GM12878 (cell line): ENCODE results near the gene PAPSS2. TPM values are rescaled to one million over a fixed set of nuclear protein-coding genes. Genes with fewer than 3 reads are reported as not detected.

Source experiments
- ATAC-seq: fragments of 200-7000 bp; cut with Tn5 transposase; 3 replicates; pipeline ENCODE4 v1.9.1; 2020; ENCODE audit warnings: mild to moderate bottlenecking, moderate library complexity
- BruUV-seq: library from RNA; stranded (reverse); fragments of 400-500 nt; replicated peaks from 2 replicates; lab custom pipeline; 2021; lab: Mats Ljungman, UMichigan
- CTCF ChIA-PET: fragments of 300-600 bp; sonication (Branson Sonifier 250); formaldehyde crosslinking; extraction: SDS; loops from one replicate; lab custom pipeline; 2021; ENCODE audit warnings: inconsistent platforms; lab: Yijun Ruan, JAX
- POLR2A ChIA-PET: fragments of 350-600 bp; formaldehyde crosslinking; extraction: SDS; loops from one replicate; lab custom pipeline; 2021; ENCODE audit warnings: inconsistent platforms; lab: Charles Lee
- RAD21 ChIA-PET: fragments of 300-600 bp; sonication (Branson Sonifier 250); formaldehyde crosslinking; loops from one replicate; lab custom pipeline; 2023; ENCODE audit warnings: antibody characterized with exemption; ENCODE audit not compliant: unreplicated experiment; lab: Charles Lee
- SMC1A ChIA-PET: fragments of 300-600 bp; sonication (Branson Sonifier 250); formaldehyde crosslinking; loops from one replicate; lab custom pipeline; 2023; ENCODE audit not compliant: unreplicated experiment, uncharacterized antibody; lab: Charles Lee
- DNase-seq: peaks from one replicate; pipeline ENCODE4 v3.0.0-alpha.2; 2011; ENCODE audit warnings: low read depth, low spot score
- FAIRE-seq: peaks from 3 replicates; lab custom pipeline; 2011; peaks lifted over from hg19 to GRCh38; lab: Jason Lieb, UNC
- H2AFZ ChIP-seq: 2 replicates; pipeline ENCODE4 v1.6.0; 2011; ENCODE audit warnings: low read depth, low read length, control low read depth; ENCODE audit not compliant: control insufficient read depth
- H3K27ac ChIP-seq: 2 replicates; pipeline ENCODE4 v1.5.1; 2011; ENCODE audit warnings: control low read depth; ENCODE audit not compliant: control insufficient read depth, insufficient read depth
- H3K27me3 ChIP-seq, 2 experiments: replicated peaks in 1 of 2; 2 replicates each; pipeline versions ENCODE4 v1.6.0 to v1.6.1; 2011; ENCODE audit warnings: low read length in 1 of 2; ENCODE audit not compliant: control insufficient read depth in 2 of 2, insufficient read depth in 2 of 2
- H3K36me3 ChIP-seq, 2 experiments: 2 replicates each; pipeline ENCODE4 v1.5.1; 2011; ENCODE audit warnings: low read length in 1 of 2; ENCODE audit not compliant: control insufficient read depth in 2 of 2, insufficient read depth in 2 of 2
- H3K4me1 ChIP-seq: 2 replicates; pipeline ENCODE4 v1.6.1; 2011; ENCODE audit warnings: mild to moderate bottlenecking, low read length, moderate library complexity, mixed read lengths; ENCODE audit not compliant: control insufficient read depth, insufficient read depth
- H3K4me2 ChIP-seq: 2 replicates; pipeline ENCODE4 v1.6.0; 2011; ENCODE audit warnings: control low read depth; ENCODE audit not compliant: control insufficient read depth, insufficient read depth
- H3K4me3 ChIP-seq: fragments of 200-600 bp; sonication (generic); 2 replicates; pipeline ENCODE4 v1.5.1; 2016
- H3K79me2 ChIP-seq: 2 replicates; pipeline ENCODE4 v1.6.0; 2011; ENCODE audit warnings: low read length; ENCODE audit not compliant: control insufficient read depth, insufficient read depth
- H3K9ac ChIP-seq: 2 replicates; pipeline ENCODE4 v1.8.0; 2011; ENCODE audit warnings: low read length, control low read depth, mixed read lengths; ENCODE audit not compliant: control insufficient read depth, insufficient read depth
- H3K9me3 ChIP-seq: replicated peaks from 3 replicates; pipeline ENCODE4 v1.5.1; 2011; ENCODE audit warnings: mild to moderate bottlenecking, low read length; ENCODE audit not compliant: control insufficient read depth, insufficient read depth
- H4K20me1 ChIP-seq: 2 replicates; pipeline ENCODE4 v1.6.0; 2011; ENCODE audit not compliant: control insufficient read depth, insufficient read depth
- CHD1 ChIP-seq: IDR thresholded peaks from 2 replicates; pipeline ENCODE4 v1.6.1; 2012; ENCODE audit warnings: low read depth, low read length, improper control_type of control experiment
- ELK1 ChIP-seq: IDR thresholded peaks from 2 replicates; pipeline ENCODE4 v1.6.1; 2012; ENCODE audit warnings: low read depth, low read length, improper control_type of control experiment
- EZH2 ChIP-seq: IDR thresholded peaks from 2 replicates; pipeline ENCODE4 v1.6.1; 2012; ENCODE audit warnings: low read depth, mild to moderate bottlenecking, control low read depth, inconsistent platforms, low read length, borderline replicate concordance; ENCODE audit not compliant: control insufficient read depth
- GATAD2B ChIP-seq: fragments of 450-650 bp; conservative IDR thresholded peaks from 2 replicates; pipeline ENCODE4 v1.6.1; 2017; ENCODE audit warnings: low read depth, mild to moderate bottlenecking, moderate library complexity
- HCFC1 ChIP-seq: fragments of 150-350 bp; IDR thresholded peaks from 2 replicates; pipeline ENCODE4 v1.6.1; 2014; ENCODE audit warnings: low read length
- HDAC2 ChIP-seq: fragments of 200-600 bp; sonication (generic); IDR thresholded peaks from 2 replicates; pipeline ENCODE4 v1.6.1; 2017
- IKZF1 ChIP-seq: fragments of 450-650 bp; conservative IDR thresholded peaks from 2 replicates; pipeline ENCODE4 v1.6.1; 2017; ENCODE audit warnings: antibody characterized with exemption, mild to moderate bottlenecking
- IRF3 ChIP-seq: fragments of 450-650 bp; IDR thresholded peaks from 2 replicates; pipeline ENCODE4 v1.6.1; 2014; ENCODE audit warnings: mild to moderate bottlenecking
- MXI1 ChIP-seq: fragments of 150-350 bp; IDR thresholded peaks from 2 replicates; pipeline ENCODE4 v1.6.1; 2011; ENCODE audit warnings: low read depth, mild to moderate bottlenecking, inconsistent platforms, low read length, improper control_type of control experiment
- MYC ChIP-seq: IDR thresholded peaks from 2 replicates; pipeline ENCODE4 v1.6.1; 2011; ENCODE audit warnings: mild to moderate bottlenecking, low read length, moderate library complexity, inconsistent platforms; ENCODE audit not compliant: insufficient read depth, insufficient replicate concordance, insufficient read length, severe bottlenecking
- NFXL1 ChIP-seq: fragments of 450-650 bp; IDR thresholded peaks from 2 replicates; pipeline ENCODE4 v1.6.1; 2017; ENCODE audit warnings: antibody characterized with exemption, mild to moderate bottlenecking, borderline replicate concordance
- NFYA ChIP-seq: IDR thresholded peaks from 2 replicates; pipeline ENCODE4 v1.6.1; 2011; ENCODE audit warnings: low read depth, mild to moderate bottlenecking, low read length, improper control_type of control experiment, borderline replicate concordance
- POLR2A ChIP-seq: IDR thresholded peaks from 2 replicates; pipeline ENCODE4 v1.6.1; 2011; ENCODE audit warnings: low read depth, mild to moderate bottlenecking, low read length
- RAD21 ChIP-seq: IDR thresholded peaks from 2 replicates; pipeline ENCODE4 v1.6.1; 2011; ENCODE audit warnings: mild to moderate bottlenecking, low read depth, low read length, moderate library complexity; ENCODE audit not compliant: insufficient read depth
- SKIL ChIP-seq: fragments of 450-650 bp; IDR thresholded peaks from 2 replicates; pipeline ENCODE4 v1.6.1; 2017; ENCODE audit warnings: mild to moderate bottlenecking, low read depth, inconsistent platforms; ENCODE audit not compliant: poor library complexity, severe bottlenecking
- SMC3 ChIP-seq: IDR thresholded peaks from 2 replicates; pipeline ENCODE4 v1.6.1; 2011; ENCODE audit warnings: low read length, improper control_type of control experiment, borderline replicate concordance
- SUZ12 ChIP-seq: fragments of 200-600 bp; sonication (generic); IDR thresholded peaks from one replicate; pipeline ENCODE4 v1.6.1; 2018; ENCODE audit warnings: antibody characterized with exemption, mild to moderate bottlenecking; ENCODE audit not compliant: unreplicated experiment
- WGBS: methylation state at CpG from one replicate; pipeline ENCODE4 v1.1.6; 2016; ENCODE audit warnings: low lambda C conversion rate; ENCODE audit not compliant: insufficient replicate concordance, insufficient coverage; ENCODE audit errors: missing lambda C conversion rate; 5-methylcytosine and 5-hydroxymethylcytosine counted together
- in situ Hi-C: fragments of 300-500 bp; cut with MboI; formaldehyde crosslinking; loops from 9 replicates; pipeline ENCODE4 v1.14.3; 2018; ENCODE audit warnings: mixed read lengths
- intact Hi-C: fragments of 100-400 bp; cut with micrococcal nuclease; formaldehyde crosslinking; loops from one replicate; pipeline ENCODE4 v1.14.2; 2022; ENCODE audit not compliant: unreplicated experiment
- polyA plus RNA-seq, 11 experiments: library from polyadenylated mRNA; depleted of rRNA in 4 of 11; unstranded in 6 of 11; stranded (reverse) in 5 of 11; fragments of >200 nt; fragmentation: Nextera tagmentation in 4 of 11; fragmentation: Illumina TruSeq in 1 of 11; extraction: Ambion mirVana in 4 of 11; extraction: Trizol in 1 of 11; gene quantifications; 1 replicate in 1 of 11; 2 replicates in 10 of 11; pipeline versions ENCODE4 v1.2.1 to v1.2.3, GENCODE V29; 2011 to 2016; ENCODE audit warnings: inconsistent platforms in 2 of 11, missing spikeins in 2 of 11, low read depth in 1 of 11
- total RNA-seq, 4 experiments: library from RNA; depleted of rRNA in 3 of 4; stranded (reverse); fragments of >200 nt in 3 of 4; fragmentation: Illumina TruSeq in 1 of 4; extraction: Trizol in 1 of 4; gene quantifications; 2 replicates each; pipeline versions ENCODE4 v1.2.1 to v1.2.3, GENCODE V29; 2013 to 2021
- TF ChIP-seq, protein P1 (sequence below): fragments of 450-650 bp; IDR thresholded peaks from 2 replicates; pipeline ENCODE4 v1.6.1; 2016; ENCODE audit warnings: mild to moderate bottlenecking

The PAPSS2 gene
- total and polyA plus RNA-seq, 10 of the 15 experiments (the other 5 are each of a cell fraction or from before 2014, with no cell fraction given), result 0.15 to 2.1 (median 0.37) TPM

GRCh38 chr10:87739703-87740102 lies 80.0 kb downstream of the PAPSS2 start:
- Histone ChIP-seq H4K20me1 (no peaks in the 10 kb centered on the region), H3K4me2 (no peak overlapping the region), H3K36me3 (no peaks in the 10 kb centered on the region), H3K4me1 (no peaks in the 10 kb centered on the region), H3K27me3 (no peaks in the 10 kb centered on the region), H3K9me3 (no peaks in the 10 kb centered on the region), H3K4me3 (no peak overlapping the region), H3K79me2 (no peaks in the 10 kb centered on the region), H3K9ac (no peak overlapping the region), H2AFZ (no peak overlapping the region), H3K27ac (no peak overlapping the region)
- RAD21 ChIA-PET, result no interaction called here
- no TSS peak for BruUV-seq
- SMC1A ChIA-PET, result interaction anchor here (1.3 to 2.1 kb wide), 2 partner anchors 47 to 206 kb away, joined by 3 to 7 read pairs; no protein-coding TSS in a partner anchor
- in situ Hi-C loops (loop anchor here (25.0 kb wide), 1 partner anchor 202 kb away; no protein-coding TSS in a partner anchor), intact Hi-C loops (no loop called here)
- ATAC-seq (no peak), FAIRE-seq (peak; percentile 13), DNase-seq (no peak)
- 37% methylated on average over 4 of the region's 4 CpGs for WGBS
- CTCF ChIA-PET, result interaction anchor here (1.3 kb wide), 1 partner anchor 205 kb away, joined by 5 read pairs; no protein-coding TSS in a partner anchor
- TF ChIP-seq RAD21 (no peak), GATAD2B (no peak), SUZ12 (no peak), IRF3 (no peak), MYC (no peak), NFYA (no peak), NFXL1 (no peak), EZH2 (no peak), IKZF1 (no peak), HCFC1 (no peak), ELK1 (no peak), SKIL (no peak), POLR2A (no peak), HDAC2 (no peak), MXI1 (no peak), CHD1 (no peak), SMC3 (no peak)
- TF ChIP-seq, protein P1, sequence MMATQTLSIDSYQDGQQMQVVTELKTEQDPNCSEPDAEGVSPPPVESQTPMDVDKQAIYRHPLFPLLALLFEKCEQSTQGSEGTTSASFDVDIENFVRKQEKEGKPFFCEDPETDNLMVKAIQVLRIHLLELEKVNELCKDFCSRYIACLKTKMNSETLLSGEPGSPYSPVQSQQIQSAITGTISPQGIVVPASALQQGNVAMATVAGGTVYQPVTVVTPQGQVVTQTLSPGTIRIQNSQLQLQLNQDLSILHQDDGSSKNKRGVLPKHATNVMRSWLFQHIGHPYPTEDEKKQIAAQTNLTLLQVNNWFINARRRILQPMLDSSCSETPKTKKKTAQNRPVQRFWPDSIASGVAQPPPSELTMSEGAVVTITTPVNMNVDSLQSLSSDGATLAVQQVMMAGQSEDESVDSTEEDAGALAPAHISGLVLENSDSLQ, result no peak
- POLR2A ChIA-PET, result no interaction called here
